Measurements from ENCODE around the gene CYP2W1. TPM values are rescaled to one million over a fixed set of nuclear protein-coding genes. Genes with fewer than 3 reads are reported as not detected.
A peak's percentile ranks its signal among the peaks of the same experiment; 100 is the strongest.

Gene CYP2W1
- polyA plus RNA-seq, 2 of the 4 experiments (the other 2 are of a cell fraction): not detected

DNA sequence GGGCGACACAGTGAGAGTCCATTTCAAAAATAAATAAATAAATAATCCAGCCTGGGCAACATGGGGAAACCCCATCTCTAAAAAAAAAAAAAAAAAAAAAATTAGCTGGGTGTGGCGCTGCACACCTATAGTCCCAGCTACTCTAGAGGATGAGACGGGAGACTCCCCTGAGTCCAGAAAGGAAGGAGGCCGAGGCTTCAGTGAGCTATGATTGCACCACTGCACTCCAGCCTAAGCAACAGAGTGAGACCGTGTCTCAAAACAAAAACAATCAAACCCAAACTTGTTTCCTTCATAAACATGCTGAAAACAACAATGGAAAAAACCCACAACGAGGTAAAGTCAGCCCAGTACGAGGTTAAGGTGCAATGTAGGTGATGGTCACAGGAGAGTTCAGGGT lies 8.8 kb upstream of the CYP2W1 start:
- 25% methylated on average over 7 of the region's 7 CpGs for WGBS (ENCODE audit: missing lambda C conversion rate)
- TF ChIP-seq RARB (CRISPR knock-in tag; IDR thresholded peaks at IDR 0.05): no peak
- no peak for TF ChIP-seq JUN (IDR thresholded peaks at IDR 0.05)
- TF ChIP-seq MYC (IDR thresholded peaks at IDR 0.05; ENCODE audit: borderline replicate concordance, low read length): no peak
- no peak for TF ChIP-seq BHLHE40 (IDR thresholded peaks at IDR 0.05; ENCODE audit: low read depth, low read length)
- no peak for TF ChIP-seq KDM5A (IDR thresholded peaks at IDR 0.05)
- TF ChIP-seq HOXB13 (CRISPR knock-in tag; IDR thresholded peaks at IDR 0.05; ENCODE audit: low read depth): no peak
- TF ChIP-seq ESRRA (IDR thresholded peaks at IDR 0.05; ENCODE audit: borderline replicate concordance, low read length): no peak
- no peak for TF ChIP-seq CHD4 (IDR thresholded peaks at IDR 0.05; ENCODE audit: borderline replicate concordance)
- TF ChIP-seq, protein P1, sequence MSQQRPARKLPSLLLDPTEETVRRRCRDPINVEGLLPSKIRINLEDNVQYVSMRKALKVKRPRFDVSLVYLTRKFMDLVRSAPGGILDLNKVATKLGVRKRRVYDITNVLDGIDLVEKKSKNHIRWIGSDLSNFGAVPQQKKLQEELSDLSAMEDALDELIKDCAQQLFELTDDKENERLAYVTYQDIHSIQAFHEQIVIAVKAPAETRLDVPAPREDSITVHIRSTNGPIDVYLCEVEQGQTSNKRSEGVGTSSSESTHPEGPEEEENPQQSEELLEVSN (IDR thresholded peaks at IDR 0.05; ENCODE audit: borderline replicate concordance, low read depth): no peak
- TF ChIP-seq ZFP36 (IDR thresholded peaks at IDR 0.05; ENCODE audit: borderline replicate concordance, partially characterized antibody): no peak
- no peak for TF ChIP-seq CBX2 (IDR thresholded peaks at IDR 0.05; ENCODE audit: borderline replicate concordance, low read depth)
- TF ChIP-seq, protein P2, sequence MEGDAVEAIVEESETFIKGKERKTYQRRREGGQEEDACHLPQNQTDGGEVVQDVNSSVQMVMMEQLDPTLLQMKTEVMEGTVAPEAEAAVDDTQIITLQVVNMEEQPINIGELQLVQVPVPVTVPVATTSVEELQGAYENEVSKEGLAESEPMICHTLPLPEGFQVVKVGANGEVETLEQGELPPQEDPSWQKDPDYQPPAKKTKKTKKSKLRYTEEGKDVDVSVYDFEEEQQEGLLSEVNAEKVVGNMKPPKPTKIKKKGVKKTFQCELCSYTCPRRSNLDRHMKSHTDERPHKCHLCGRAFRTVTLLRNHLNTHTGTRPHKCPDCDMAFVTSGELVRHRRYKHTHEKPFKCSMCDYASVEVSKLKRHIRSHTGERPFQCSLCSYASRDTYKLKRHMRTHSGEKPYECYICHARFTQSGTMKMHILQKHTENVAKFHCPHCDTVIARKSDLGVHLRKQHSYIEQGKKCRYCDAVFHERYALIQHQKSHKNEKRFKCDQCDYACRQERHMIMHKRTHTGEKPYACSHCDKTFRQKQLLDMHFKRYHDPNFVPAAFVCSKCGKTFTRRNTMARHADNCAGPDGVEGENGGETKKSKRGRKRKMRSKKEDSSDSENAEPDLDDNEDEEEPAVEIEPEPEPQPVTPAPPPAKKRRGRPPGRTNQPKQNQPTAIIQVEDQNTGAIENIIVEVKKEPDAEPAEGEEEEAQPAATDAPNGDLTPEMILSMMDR (IDR thresholded peaks at IDR 0.05): no peak
- TF ChIP-seq, protein P3, sequence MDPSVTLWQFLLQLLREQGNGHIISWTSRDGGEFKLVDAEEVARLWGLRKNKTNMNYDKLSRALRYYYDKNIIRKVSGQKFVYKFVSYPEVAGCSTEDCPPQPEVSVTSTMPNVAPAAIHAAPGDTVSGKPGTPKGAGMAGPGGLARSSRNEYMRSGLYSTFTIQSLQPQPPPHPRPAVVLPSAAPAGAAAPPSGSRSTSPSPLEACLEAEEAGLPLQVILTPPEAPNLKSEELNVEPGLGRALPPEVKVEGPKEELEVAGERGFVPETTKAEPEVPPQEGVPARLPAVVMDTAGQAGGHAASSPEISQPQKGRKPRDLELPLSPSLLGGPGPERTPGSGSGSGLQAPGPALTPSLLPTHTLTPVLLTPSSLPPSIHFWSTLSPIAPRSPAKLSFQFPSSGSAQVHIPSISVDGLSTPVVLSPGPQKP (IDR thresholded peaks at IDR 0.05; ENCODE audit: low read depth, low read length): no peak
- TF ChIP-seq HOXA7 (CRISPR knock-in tag; IDR thresholded peaks at IDR 0.05): no peak
- TF ChIP-seq RFX5 (IDR thresholded peaks at IDR 0.05): no peak
- TF ChIP-seq NPAS2 (CRISPR knock-in tag; IDR thresholded peaks at IDR 0.05; ENCODE audit: borderline replicate concordance): no peak
- no peak for TF ChIP-seq EHMT2 (IDR thresholded peaks at IDR 0.05; ENCODE audit: low read depth)
- TF ChIP-seq FOSL2 (IDR thresholded peaks at IDR 0.05): no peak
- TF ChIP-seq FOSL2 (CRISPR knock-in tag; IDR thresholded peaks at IDR 0.05): no peak
- TF ChIP-seq CHD2 (IDR thresholded peaks at IDR 0.05; ENCODE audit: low read length, partially characterized antibody): no peak
- Histone ChIP-seq H3K4me2 (peak overlapping the region; percentile 91), H3K27ac (peak overlapping the region; percentile 81 to 96), H3K9me3 (no peaks in the 10 kb centered on the region), H3K4me3 (peak overlapping the region; percentile 77), H3K4me1 (peaks cover 24% of the 10 kb centered on the region)
- FAIRE-seq (no peak), ATAC-seq (peak in 1 of 2 experiments; percentile 16; a peak in 1 of 6 replicates), DNase-seq (ENCODE audit: low read depth in 1 of 2, low spot score in 1 of 2) (no peak)
- ChIA-PET POLR2A (interaction anchor here (0.7 to 1.6 kb wide), 3 partner anchors 14 to 70 kb away, joined by 3 to 8 read pairs (median 4); partner anchors contain the start of gene GPR146), CTCF (interaction anchor here (1.2 to 8.7 kb wide), 4 partner anchors 20 to 66 kb away, joined by 3 to 108 read pairs (median 6); no protein-coding TSS in a partner anchor)

DNA sequence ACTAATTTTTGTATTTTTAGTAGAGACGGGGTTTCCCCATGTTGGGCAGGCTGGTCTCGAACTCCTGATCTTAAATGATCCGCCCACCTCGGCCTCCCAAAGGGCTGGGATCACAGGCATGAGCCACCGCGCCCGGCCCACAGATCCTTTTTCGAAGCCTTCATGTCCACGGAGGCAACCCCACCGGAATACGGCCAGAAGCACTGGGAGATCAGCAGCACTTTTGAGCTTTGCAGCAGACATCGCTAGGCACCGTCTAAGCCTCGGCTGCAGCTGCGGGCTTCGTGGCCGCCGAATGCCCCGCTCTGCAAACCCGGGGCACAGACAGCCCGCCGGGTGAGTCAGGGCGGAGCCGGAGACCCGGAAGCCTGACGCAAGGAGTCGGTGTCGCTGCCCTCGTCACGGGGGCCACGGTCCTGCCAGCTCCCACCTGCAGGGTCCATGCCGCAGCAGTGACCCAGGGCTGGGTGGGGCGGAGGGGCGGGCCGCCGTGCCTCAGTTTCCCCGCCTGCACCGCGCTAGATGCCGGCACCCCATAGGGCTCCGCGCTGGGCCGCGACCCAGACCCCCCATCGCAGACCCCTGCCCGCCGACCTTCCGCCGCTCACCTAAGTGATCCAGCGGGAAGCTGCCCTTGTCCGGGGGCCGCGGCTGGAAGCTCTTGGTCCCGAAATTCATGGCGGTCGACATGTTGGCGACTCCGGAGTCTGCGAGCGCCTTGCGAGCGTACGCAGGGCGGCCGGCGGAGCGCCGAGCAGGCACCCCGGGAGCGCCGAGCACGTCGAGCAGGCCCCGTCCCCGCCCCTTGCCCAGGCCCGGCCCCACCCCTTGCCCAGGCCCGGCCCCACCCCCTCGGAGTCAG lies 7.9 kb upstream of the CYP2W1 start, which contains the start of gene COX19:
COX19 (minus strand) TSS at position 730 of the 862 bp plus-strand sequence; CDS start at position 690, 40 bp downstream.
- ATAC-seq (peak; percentile 86 to 93), DNase-seq (ENCODE audit: low read depth in 1 of 2, low spot score in 1 of 2) (peak; percentile 68 to 92), FAIRE-seq (no peak)
- Histone ChIP-seq H3K9me3 (no peaks in the 10 kb centered on the region), H3K4me1 (peaks cover 24% of the 10 kb centered on the region), H3K4me3 (peak within 1 kb of the TSS; percentile 77), H3K4me2 (peak within 1 kb of the TSS; percentile 91), H3K27ac (peak within 1 kb of the TSS; percentile 81 to 96)
- WGBS (ENCODE audit: missing lambda C conversion rate): under 1% methylated on average over 25 of the region's 78 CpGs
- ChIA-PET CTCF (interaction anchor here (0.7 to 8.7 kb wide), 8 partner anchors 19 to 202 kb away, joined by 3 to 108 read pairs (median 3); no protein-coding TSS in a partner anchor), POLR2A (interaction anchor here (0.6 to 1.6 kb wide), 4 partner anchors 10 to 761 kb away, joined by 3 to 8 read pairs (median 6); a partner anchor contains a TSS)
- TF ChIP-seq HOXB5 (CRISPR knock-in tag; IDR thresholded peaks at IDR 0.05) (no peak), TFCP2L1 (CRISPR knock-in tag; IDR thresholded peaks at IDR 0.05) (peak; percentile 76; the same call in 1 of the 2 replicates), JUNB (IDR thresholded peaks at IDR 0.05) (no peak), FOSB (CRISPR knock-in tag; IDR thresholded peaks at IDR 0.05) (no peak), PHF8 (IDR thresholded peaks at IDR 0.05; ENCODE audit: borderline replicate concordance, low read depth) (peak; percentile 90; the same call in 1 of the 2 replicates), ZC3H11A (IDR thresholded peaks at IDR 0.05) (no peak), CBX8 (IDR thresholded peaks at IDR 0.05) (no peak), JUN (IDR thresholded peaks at IDR 0.05) (peak in 1 of 2 experiments; percentile 94; a peak in 3 of 5 replicates)
- TF ChIP-seq, protein P4, sequence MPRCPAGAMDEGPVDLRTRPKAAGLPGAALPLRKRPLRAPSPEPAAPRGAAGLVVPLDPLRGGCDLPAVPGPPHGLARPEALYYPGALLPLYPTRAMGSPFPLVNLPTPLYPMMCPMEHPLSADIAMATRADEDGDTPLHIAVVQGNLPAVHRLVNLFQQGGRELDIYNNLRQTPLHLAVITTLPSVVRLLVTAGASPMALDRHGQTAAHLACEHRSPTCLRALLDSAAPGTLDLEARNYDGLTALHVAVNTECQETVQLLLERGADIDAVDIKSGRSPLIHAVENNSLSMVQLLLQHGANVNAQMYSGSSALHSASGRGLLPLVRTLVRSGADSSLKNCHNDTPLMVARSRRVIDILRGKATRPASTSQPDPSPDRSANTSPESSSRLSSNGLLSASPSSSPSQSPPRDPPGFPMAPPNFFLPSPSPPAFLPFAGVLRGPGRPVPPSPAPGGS (IDR thresholded peaks at IDR 0.05): 0 out of 3 replicates have a peak, but pooled peaks have one; percentile 36
- TF ChIP-seq, protein P5, sequence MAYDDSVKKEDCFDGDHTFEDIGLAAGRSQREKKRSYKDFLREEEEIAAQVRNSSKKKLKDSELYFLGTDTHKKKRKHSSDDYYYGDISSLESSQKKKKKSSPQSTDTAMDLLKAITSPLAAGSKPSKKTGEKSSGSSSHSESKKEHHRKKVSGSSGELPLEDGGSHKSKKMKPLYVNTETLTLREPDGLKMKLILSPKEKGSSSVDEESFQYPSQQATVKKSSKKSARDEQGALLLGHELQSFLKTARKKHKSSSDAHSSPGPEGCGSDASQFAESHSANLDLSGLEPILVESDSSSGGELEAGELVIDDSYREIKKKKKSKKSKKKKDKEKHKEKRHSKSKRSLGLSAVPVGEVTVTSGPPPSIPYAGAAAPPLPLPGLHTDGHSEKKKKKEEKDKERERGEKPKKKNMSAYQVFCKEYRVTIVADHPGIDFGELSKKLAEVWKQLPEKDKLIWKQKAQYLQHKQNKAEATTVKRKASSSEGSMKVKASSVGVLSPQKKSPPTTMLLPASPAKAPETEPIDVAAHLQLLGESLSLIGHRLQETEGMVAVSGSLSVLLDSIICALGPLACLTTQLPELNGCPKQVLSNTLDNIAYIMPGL (CRISPR knock-in tag; IDR thresholded peaks at IDR 0.05; ENCODE audit: borderline replicate concordance): peak; percentile 25; the same call in 1 of the 2 replicates
